Measurements from ENCODE around the gene SLC51A.

DNA sequence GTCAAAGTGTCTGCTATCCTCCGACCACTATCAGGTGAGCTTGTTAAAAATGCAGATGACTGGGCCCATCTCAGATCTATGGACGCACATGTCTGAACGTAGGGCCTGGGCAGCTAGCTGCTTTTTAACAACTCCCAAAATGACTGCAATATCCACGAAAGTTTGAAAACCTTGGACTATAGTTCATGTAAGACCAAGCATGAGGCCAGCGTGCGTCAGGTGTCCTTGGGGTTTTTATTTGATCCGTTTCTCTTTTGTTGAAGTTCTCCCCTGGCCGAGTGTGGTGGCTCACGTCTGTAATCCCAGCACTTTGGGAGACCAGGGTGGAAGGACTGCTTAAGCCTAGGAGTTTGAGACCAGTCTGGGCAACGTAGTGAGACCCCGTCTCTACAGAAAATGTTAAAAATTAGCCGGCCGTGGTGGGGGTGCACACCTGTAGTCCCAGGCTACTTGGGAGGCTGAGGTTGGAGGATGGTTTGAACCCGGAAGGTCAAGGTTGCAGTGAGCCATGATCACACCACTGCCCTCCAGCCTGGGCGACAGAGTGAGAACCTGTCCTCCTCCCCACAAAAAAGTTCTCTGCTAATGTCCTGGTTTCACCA lies 9.5 kb downstream of the SLC51A start:
- TF ChIP-seq, protein P1, sequence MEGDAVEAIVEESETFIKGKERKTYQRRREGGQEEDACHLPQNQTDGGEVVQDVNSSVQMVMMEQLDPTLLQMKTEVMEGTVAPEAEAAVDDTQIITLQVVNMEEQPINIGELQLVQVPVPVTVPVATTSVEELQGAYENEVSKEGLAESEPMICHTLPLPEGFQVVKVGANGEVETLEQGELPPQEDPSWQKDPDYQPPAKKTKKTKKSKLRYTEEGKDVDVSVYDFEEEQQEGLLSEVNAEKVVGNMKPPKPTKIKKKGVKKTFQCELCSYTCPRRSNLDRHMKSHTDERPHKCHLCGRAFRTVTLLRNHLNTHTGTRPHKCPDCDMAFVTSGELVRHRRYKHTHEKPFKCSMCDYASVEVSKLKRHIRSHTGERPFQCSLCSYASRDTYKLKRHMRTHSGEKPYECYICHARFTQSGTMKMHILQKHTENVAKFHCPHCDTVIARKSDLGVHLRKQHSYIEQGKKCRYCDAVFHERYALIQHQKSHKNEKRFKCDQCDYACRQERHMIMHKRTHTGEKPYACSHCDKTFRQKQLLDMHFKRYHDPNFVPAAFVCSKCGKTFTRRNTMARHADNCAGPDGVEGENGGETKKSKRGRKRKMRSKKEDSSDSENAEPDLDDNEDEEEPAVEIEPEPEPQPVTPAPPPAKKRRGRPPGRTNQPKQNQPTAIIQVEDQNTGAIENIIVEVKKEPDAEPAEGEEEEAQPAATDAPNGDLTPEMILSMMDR (IDR thresholded peaks at IDR 0.05; ENCODE audit: insufficient read depth, low read length) = no peak
- no peak for TF ChIP-seq POLR2AphosphoS5 (IDR thresholded peaks at IDR 0.05; ENCODE audit: low read depth)
